Skin of body (tissue), 2 donors: ENCODE data around the gene AFG1L. TPM values are rescaled to one million over a fixed set of nuclear protein-coding genes. Genes with fewer than 3 reads are reported as not detected.

Experiments used
- DNase-seq: peaks from one replicate; lab custom pipeline; 2025; lab: John Stamatoyannopoulos, UW
- total RNA-seq: library from RNA; depleted of rRNA; stranded (reverse); fragments of >200 nt; gene quantifications from one replicate; pipeline ENCODE4 v1.2.3, GENCODE V29; 2014

The AFG1L gene
- total RNA-seq, 1 donor from 2014 or later = 5.8 TPM

GRCh38 chr6:108452711-108453195 is 157.9 kb downstream of the AFG1L start:
- DNase-seq = peak; percentile 87

GRCh38 chr6:108453601-108454185 is 158.8 kb downstream of the AFG1L start:
- peak; percentile 51 for DNase-seq

- no peak for DNase-seq
Measured at GRCh38 chr6:108454356-108454755, 159.5 kb downstream of the AFG1L start.

GRCh38 chr6:108455688-108456087 is 160.8 kb downstream of the AFG1L start:
- no peak for DNase-seq

- DNase-seq = peak; percentile 63
Measured at GRCh38 chr6:108463784-108464183, 168.9 kb downstream of the AFG1L start.

GRCh38 chr6:108464418-108465097 is 169.7 kb downstream of the AFG1L start:
- DNase-seq = no peak

GRCh38 chr6:108465098-108465495 is 170.2 kb downstream of the AFG1L start:
- no peak for DNase-seq

GRCh38 chr6:108468346-108468745 is 173.5 kb downstream of the AFG1L start:
- DNase-seq = no peak

- no peak for DNase-seq
Measured at GRCh38 chr6:108469316-108469715, 174.5 kb downstream of the AFG1L start.

- DNase-seq = no peak
Measured at GRCh38 chr6:108473197-108473596, 178.3 kb downstream of the AFG1L start.

GRCh38 chr6:108476376-108476775 is 181.5 kb downstream of the AFG1L start:
- no peak for DNase-seq

GRCh38 chr6:108476847-108477430 is 182.1 kb downstream of the AFG1L start:
- no peak for DNase-seq

GRCh38 chr6:108482559-108482958 is 187.7 kb downstream of the AFG1L start:
- no peak for DNase-seq

GRCh38 chr6:108484016-108484415 is 189.2 kb downstream of the AFG1L start:
- DNase-seq = no peak

GRCh38 chr6:108489699-108490098 is 194.8 kb downstream of the AFG1L start:
- DNase-seq = no peak

GRCh38 chr6:108492131-108492766 is 197.4 kb downstream of the AFG1L start:
- DNase-seq = peak; percentile 37

- no peak for DNase-seq
Measured at GRCh38 chr6:108494434-108494833, 199.6 kb downstream of the AFG1L start.

GRCh38 chr6:108497883-108498282 is 203.0 kb downstream of the AFG1L start:
- DNase-seq = no peak

- no peak for DNase-seq
Measured at GRCh38 chr6:108501559-108501958, 206.7 kb downstream of the AFG1L start.

GRCh38 chr6:108502832-108503231 is 208.0 kb downstream of the AFG1L start:
- DNase-seq = no peak

- DNase-seq = no peak
Measured at GRCh38 chr6:108507316-108507715, 212.5 kb downstream of the AFG1L start.
